Measurements from ENCODE around the gene COMT. TPM values are rescaled to one million over a fixed set of nuclear protein-coding genes. Genes with fewer than 3 reads are reported as not detected.
"Not testable (repeated sequence)": the region's sequence is repeated elsewhere in the genome, so short reads cannot be mapped to it uniquely, and the experiment has no call there.

COMT gene
- polyA plus RNA-seq, 1 donor from 2014 or later = 85.3 TPM

DNA sequence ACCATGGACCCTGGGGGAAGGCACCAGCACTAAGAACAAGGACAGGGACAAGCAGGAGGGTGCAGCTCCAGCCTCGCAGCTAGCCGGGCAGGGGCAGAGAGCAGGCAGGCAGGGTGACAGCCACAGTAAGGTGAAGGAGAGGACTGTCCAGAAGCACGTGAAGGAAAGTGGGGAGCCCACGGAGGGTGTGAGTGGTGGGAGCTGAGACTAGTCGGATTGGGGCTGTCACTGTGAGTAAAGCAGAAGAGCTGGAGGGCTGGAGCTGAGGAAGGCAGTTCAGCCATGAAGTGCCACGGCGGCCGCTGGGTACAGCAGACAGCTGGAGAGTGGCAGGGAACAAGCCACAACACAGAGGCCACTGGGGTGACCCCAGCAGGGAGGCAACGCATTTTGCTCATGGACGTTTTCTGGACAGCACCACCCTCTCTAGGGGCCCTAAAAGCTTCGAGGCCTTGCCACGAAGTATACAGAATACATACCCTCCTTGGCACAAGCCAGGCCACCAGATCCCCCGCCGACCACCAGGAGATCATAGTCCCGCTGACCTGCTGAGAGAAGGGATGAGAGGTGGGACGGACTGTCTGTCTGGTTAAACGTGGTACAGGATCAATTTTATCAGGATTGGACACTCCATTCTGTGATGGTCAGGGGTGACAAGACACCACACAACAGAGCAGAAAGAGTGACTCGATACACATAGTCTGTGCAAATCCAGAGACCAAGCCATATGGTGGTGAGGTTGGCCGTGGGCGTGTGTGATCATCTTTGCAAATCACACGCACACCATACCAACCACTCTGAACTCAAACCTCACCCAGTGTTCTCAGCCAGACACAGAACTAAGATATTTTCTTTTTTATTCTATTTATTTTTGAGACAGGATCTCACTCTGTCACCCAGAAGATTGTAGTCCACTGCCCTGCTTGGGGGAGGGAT is 10.8 kb upstream of the COMT start:
- Mint-ChIP-seq H3K36me3 (peaks cover 6% of the 10 kb centered on the region), H3K9me3 (peaks cover 0 to 10% (median 2%) of the 10 kb centered on the region in 3 donors), H3K27me3 (no peaks in the 10 kb centered on the region), H3K4me3 (no peak overlapping the region), H3K4me1 (no peaks in the 10 kb centered on the region), H3K27ac (peak overlapping the region in 1 of 3 donors; percentile 86)

- Mint-ChIP-seq H3K4me1 (peaks cover 0 to 2% (median 0%) of the 10 kb centered on the region in 3 donors), H3K27me3 (no peaks in the 10 kb centered on the region), H3K9me3 (peaks cover under 1 to 17% (median 2%) of the 10 kb centered on the region in 3 donors), H3K36me3 (peaks cover 9% of the 10 kb centered on the region), H3K4me3 (no peak overlapping the region), H3K27ac (no peak overlapping the region)
Observed at GRCh38 chr22:19931514-19931913, 10.1 kb upstream of the COMT start.

GRCh38 chr22:19932367-19933206 is 9.0 kb upstream of the COMT start:
- Mint-ChIP-seq H3K9me3 (peaks cover 2 to 20% (median 3%) of the 10 kb centered on the region in 3 donors), H3K36me3 (peaks cover 13% of the 10 kb centered on the region), H3K4me1 (peaks cover 0 to 2% (median 0%) of the 10 kb centered on the region in 3 donors), H3K4me3 (no peak overlapping the region), H3K27me3 (no peaks in the 10 kb centered on the region), H3K27ac (no peak overlapping the region)

- Mint-ChIP-seq H3K27ac (no peak overlapping the region), H3K4me3 (peak overlapping the region in 1 of 4 donors; percentile 28), H3K27me3 (no peaks in the 10 kb centered on the region), H3K4me1 (peaks cover 0 to 2% (median 0%) of the 10 kb centered on the region in 3 donors), H3K9me3 (peaks cover 2 to 20% (median 3%) of the 10 kb centered on the region in 3 donors), H3K36me3 (peaks cover 16% of the 10 kb centered on the region)
Observed at GRCh38 chr22:19933341-19934241, 8.0 kb upstream of the COMT start.

DNA sequence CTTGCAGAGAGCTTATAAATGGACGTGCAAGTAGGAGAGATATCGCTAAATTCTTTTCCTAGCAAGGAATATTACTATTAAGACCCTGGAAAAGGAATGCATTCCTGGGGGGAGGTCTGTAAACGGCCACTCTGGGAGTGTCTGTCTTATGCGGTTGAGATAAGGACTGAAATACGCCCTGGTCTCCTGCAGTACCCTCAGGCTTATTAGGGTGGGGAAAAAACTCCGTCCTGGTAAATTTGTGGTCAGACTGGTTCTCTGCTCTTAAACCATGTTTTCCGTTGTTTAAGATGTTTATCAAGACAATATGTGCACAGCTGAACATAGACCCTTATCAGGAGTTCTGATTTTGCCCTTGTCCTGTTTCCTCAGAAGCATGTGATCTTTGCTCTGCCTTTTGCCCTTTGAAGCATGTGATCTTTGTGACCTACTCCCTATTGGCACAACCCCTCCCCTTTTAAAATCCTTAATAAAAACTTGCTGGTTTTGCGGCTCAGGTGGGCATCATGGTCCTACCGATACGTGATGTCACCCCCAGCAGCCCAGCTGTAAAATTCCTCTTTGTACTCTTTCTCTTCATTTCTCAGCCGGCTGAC is 6.4 kb upstream of the COMT start:
- not testable (repeated sequence) for H3K27me3 Mint-ChIP-seq
- peaks cover 15% of the 10 kb centered on the region for H3K36me3 Mint-ChIP-seq

DNA sequence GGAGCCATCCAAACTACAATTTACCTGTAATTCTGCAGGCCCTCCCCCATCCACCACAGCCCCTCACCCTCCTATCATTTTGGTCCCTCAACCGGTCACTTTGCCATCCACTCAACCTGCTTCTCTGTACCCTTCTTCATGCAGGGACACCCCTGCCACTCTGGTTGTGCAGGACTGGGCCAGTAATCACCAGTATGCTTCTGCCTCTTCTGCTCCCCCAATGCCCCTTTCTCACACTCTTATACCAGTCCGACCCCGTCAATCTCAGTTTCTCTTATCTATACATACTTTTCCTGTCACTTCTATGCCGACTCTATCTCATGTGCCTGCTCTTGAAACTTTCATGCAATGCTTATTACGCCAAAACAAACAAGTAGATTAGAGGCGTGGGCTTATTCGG is 5.1 kb upstream of the COMT start:
- Mint-ChIP-seq H3K27me3 (no peaks in the 10 kb centered on the region), H3K27ac (no peak overlapping the region), H3K9me3 (peaks cover 2 to 20% (median 3%) of the 10 kb centered on the region in 3 donors), H3K36me3 (peaks cover 14% of the 10 kb centered on the region), H3K4me1 (peaks cover 4 to 7% (median 5%) of the 10 kb centered on the region in 3 donors), H3K4me3 (no peak overlapping the region)

More for the DNA sequence above, 6.4 kb upstream of the COMT start:
- Mint-ChIP-seq H3K9me3 (peaks cover 2 to 20% (median 3%) of the 10 kb centered on the region in 3 donors), H3K4me3 (peak overlapping the region in 1 of 4 donors; percentile 23)
- not testable (repeated sequence) for H3K27ac Mint-ChIP-seq, H3K4me1 Mint-ChIP-seq

GRCh38 chr22:19937616-19938473 is 3.7 kb upstream of the COMT start:
- H3K9me3 Mint-ChIP-seq = peaks cover 2 to 20% (median 3%) of the 10 kb centered on the region in 3 donors
- H3K27ac Mint-ChIP-seq = peak overlapping the region in 1 of 3 donors; percentile 25
- peaks cover 14% of the 10 kb centered on the region for H3K36me3 Mint-ChIP-seq
- no peaks in the 10 kb centered on the region for H3K27me3 Mint-ChIP-seq
- H3K4me3 Mint-ChIP-seq = peak overlapping the region in 2 of 4 donors; percentile 28 to 94
- peaks cover 10 to 13% (median 11%) of the 10 kb centered on the region in 3 donors for H3K4me1 Mint-ChIP-seq

DNA sequence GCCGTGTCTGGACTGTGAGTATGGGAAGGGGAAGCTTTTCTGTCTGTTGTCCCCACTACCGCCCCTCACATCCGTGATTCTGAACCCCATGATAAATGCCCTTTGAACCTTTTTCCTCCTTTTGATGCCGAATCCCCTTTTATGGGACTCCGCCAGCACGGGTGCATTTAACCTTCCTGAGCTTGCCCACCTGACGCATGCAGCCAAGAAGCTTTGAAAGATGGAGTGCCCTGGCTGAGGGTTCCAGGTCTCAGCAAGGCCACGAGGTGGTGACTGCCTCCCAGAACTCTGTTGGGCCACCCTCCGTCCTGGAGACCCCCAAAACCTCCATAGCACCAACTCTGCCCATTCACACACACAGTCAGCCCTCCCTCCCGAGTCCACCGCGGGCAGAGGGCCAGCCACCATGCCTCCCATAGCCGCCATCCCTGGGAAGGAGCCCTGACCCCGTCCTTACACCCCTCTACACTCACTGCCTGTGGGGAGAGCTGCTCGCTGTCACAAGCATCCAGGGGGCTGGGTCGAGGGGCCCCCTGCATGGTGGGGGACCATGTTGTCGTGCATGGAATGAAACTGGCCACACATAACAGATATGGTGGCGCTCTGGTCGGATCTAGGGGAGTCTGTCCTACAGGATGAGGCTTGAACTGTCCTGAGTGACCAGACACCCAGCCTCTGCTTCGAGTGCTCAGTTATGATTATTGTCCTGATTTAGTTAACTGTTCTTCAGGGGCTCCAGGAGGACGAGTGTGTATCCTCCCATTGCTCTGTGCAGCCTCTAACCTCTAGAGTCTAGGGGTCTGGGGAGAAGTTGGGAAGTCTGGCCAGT is 822 bp upstream of the COMT start:
- H3K9me3 Mint-ChIP-seq = peaks cover under 1 to 10% (median 3%) of the 10 kb centered on the region in 3 donors
- no peaks in the 10 kb centered on the region for H3K27me3 Mint-ChIP-seq
- H3K4me1 Mint-ChIP-seq = peaks cover 19 to 30% (median 25%) of the 10 kb centered on the region in 3 donors
- peaks cover 10% of the 10 kb centered on the region for H3K36me3 Mint-ChIP-seq
- H3K27ac Mint-ChIP-seq = peak overlapping the region in 2 of 3 donors; percentile 90 to 96
- H3K4me3 Mint-ChIP-seq = peak overlapping the region; percentile 85 to 97 (median 95)

- Mint-ChIP-seq H3K36me3 (peaks cover 3% of the 10 kb centered on the region), H3K4me1 (peaks cover 24 to 36% (median 36%) of the 10 kb centered on the region in 3 donors), H3K4me3 (peak overlapping the region; percentile 85 to 97 (median 95)), H3K9me3 (no peaks in the 10 kb centered on the region), H3K27ac (peak overlapping the region; percentile 90 to 96 (median 92)), H3K27me3 (no peaks in the 10 kb centered on the region)
Observed at GRCh38 chr22:19942157-19943081, 847 bp downstream of the COMT start.

GRCh38 chr22:19943082-19944026 is 1.8 kb downstream of the COMT start:
- H3K9me3 Mint-ChIP-seq = no peaks in the 10 kb centered on the region
- no peaks in the 10 kb centered on the region for H3K27me3 Mint-ChIP-seq
- H3K4me3 Mint-ChIP-seq = peak overlapping the region; percentile 85 to 97 (median 95)
- H3K4me1 Mint-ChIP-seq = peaks cover 28 to 40% (median 37%) of the 10 kb centered on the region in 3 donors
- peak overlapping the region; percentile 90 to 96 (median 92) for H3K27ac Mint-ChIP-seq
- H3K36me3 Mint-ChIP-seq = no peaks in the 10 kb centered on the region

All from IgD-negative memory B cell (primary cell).